CD4-positive, alpha-beta T cell treated with Interleukin-4 for 1 hour (primary cell): Measurements from ENCODE around the gene TFPI.
A peak's percentile ranks its signal among the peaks of the same experiment; 100 is the strongest.
"Not testable (repeated sequence)": the region's sequence is repeated elsewhere in the genome, so short reads cannot be mapped to it uniquely, and the experiment has no call there.

Experiments used
- DNase-seq, 2 donors: peaks; one replicate each; pipeline ENCODE4 v3.0.0-alpha.2; 2020 to 2022

Gene TFPI

GRCh38 chr2:187552828-187553681, 1.2 kb downstream of the TFPI start:
- no peak for DNase-seq

DNA sequence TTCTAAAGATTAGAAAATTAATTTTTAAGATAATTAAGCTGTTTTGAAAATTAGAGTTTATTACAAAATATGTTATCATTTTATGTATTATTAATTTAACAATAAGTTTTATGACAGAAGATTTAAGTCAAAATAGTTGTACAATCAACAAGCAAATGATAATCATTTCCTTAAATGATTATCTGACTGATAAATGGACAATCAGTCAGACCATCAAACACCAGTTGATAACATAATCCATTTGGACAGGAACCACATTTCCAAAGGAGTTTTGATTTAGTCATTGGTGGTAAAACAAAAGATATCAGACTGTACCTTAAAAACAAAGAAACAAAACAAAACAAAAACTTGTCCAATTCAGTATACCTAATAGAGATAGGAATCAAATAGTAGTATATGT, 1.9 kb downstream of the TFPI start:
- no peak for DNase-seq

GRCh38 chr2:187550857-187551256, 3.4 kb downstream of the TFPI start:
- DNase-seq = no peak

GRCh38 chr2:187549951-187550555, 4.2 kb downstream of the TFPI start:
- no peak for DNase-seq

DNA sequence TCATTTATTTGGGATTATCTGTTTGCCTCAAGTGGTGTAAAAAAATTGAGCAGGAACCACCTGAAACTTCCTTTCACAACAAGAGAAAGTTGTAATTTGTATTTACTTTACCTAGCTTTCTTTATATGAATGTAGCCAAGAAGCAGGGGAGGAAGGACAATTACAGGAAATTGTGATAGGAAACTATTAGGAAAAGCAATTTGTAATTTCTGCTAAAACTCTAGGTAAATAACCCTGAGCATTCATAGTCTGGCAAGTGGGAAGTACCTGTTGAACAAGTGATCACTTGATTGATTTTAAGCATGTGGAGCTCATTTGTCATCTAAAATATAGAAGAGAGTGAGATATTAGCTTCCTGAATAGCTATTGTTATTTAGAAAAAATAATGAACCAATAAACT, 5.0 kb downstream of the TFPI start:
- no peak for DNase-seq

DNA sequence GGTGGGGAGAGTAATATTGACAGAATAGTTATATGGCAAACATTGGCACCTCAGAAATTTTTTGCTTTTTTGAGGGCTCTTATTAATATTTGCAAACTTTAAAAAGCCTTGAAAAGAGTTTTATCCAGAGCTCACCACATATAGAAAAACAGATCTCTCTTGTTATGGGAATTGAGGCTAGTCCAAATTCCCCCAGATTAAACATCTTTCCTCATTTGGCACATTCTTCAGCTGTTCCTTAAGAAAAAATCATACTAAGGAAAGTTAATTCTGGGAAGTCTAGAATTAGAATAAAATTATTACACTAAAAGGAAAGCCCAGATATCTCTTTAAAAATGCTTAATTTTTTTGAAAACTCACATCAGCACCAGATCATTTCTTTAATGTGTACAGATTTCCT, 5.6 kb downstream of the TFPI start:
- no peak for DNase-seq

GRCh38 chr2:187547353-187547979, 6.8 kb downstream of the TFPI start:
- DNase-seq = peak in 1 of 2 donors; percentile 30

- no peak for DNase-seq
Measured at GRCh38 chr2:187546762-187547333, 7.4 kb downstream of the TFPI start.

GRCh38 chr2:187545238-187545751, 8.9 kb downstream of the TFPI start:
- no peak for DNase-seq

GRCh38 chr2:187544371-187545080, 9.7 kb downstream of the TFPI start:
- DNase-seq = no peak

- DNase-seq = no peak
Measured at GRCh38 chr2:187543488-187543887, 10.7 kb downstream of the TFPI start.

GRCh38 chr2:187542123-187542522, 12.1 kb downstream of the TFPI start:
- DNase-seq = no peak

- DNase-seq = no peak
Measured at GRCh38 chr2:187541086-187542085, 12.8 kb downstream of the TFPI start.

GRCh38 chr2:187538222-187538621, 16.0 kb downstream of the TFPI start:
- DNase-seq = not testable (repeated sequence)

DNA sequence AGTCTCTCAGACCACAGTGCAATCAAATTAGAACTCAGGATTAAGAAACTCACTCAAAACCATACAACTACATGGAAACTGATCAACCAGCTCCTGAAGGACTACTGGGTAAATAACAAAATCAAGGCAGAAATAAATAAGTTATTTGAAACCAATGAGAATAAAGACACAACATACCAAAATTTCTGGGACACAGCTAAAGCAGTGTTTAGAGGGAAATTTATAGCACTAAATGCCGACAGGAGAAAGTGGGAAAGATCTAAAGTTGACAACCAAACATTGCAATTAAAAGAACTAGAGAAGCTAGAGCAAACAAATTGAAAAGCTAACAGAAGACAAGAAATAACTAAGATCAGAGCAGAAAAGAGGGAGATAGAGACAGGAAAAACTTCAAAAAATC, 18.9 kb downstream of the TFPI start:
- not testable (repeated sequence) for DNase-seq

DNA sequence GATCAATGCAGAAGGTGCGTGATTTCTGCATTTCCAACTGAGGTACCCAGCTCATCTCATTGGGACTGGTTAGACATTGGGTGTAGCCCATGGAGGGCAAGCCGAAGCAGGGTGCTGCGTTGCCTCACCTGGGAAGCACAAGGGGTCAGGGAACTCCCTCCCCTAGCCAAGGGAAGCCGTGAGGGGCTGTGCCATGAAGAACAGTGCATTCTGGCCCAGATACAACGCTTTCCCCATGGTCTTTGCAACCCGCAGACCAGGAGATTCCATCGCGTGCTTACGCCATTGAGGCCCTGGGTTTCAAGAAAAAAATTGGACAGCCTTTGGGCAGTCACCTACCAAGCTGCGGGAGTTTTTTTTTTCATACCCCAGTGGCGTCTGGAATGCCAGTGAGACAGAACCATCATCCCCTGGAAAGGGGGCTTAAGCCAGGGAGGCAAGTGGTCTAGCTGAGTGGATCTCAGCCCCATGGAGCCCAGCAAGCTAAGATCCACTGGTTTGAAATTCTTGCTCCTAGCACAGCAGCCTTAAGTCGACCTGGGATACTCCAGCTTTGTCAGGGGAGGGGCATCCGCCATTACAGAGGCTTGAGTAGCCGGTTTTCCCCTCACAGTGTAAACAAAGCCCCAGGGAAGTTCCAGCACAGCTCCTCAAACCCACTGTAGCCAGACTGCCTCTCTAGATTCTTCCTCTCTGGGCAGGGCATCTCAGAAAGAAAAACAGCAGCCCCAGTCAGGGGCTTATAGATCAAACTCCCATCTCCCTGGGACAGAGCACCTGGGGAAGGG, 21.7 kb downstream of the TFPI start:
- no peak for DNase-seq

- no peak for DNase-seq
Measured at GRCh38 chr2:187529977-187530721, 24.1 kb downstream of the TFPI start.

DNA sequence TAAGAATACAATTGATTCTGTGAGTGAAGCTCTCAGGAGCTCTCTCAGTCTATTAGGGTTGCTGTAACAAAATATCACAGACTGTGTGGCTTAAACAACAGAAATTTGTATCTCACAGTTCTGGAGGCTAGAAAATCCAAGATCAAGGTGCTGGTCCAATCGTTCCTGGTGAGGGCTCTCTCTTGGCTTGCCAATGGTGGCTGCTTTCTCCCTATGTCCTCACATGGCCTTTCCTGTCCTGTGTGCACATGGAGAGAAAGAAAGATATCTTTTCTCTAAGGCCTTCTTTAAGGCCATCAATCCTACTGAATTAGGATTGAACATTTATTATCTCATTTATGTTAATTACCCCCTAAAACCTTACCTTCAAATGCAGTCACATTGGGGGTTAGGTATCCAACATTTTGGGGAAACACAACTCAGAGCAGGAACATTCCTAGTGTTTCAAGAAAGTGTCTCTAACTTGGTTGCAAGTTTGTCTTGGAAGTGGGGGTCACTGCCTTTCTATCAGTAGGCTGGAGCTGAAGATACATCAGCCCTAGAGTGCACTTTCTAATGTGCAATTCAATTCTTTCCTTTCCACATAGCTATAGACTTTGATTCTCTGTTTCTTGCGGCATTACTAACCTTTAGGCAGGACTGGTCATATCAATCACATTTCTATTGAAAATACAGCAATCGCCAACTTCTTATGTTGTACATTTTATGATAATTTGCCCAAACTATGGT, 24.8 kb downstream of the TFPI start:
- DNase-seq = no peak

- no peak for DNase-seq
Measured at GRCh38 chr2:187528042-187528441, 26.2 kb downstream of the TFPI start.
